SKM-1 treated with dmso at 0.1 percent for 144 hours (cell line): ENCODE results near the gene ANGPTL4.
"Not testable (repeated sequence)": the region's sequence is repeated elsewhere in the genome, so short reads cannot be mapped to it uniquely, and the experiment has no call there.

Source experiments
- DNase-seq: peaks from one replicate; lab custom pipeline; 2025; ENCODE audit not compliant: unreplicated experiment; lab: John Stamatoyannopoulos, UW

The ANGPTL4 gene

DNA sequence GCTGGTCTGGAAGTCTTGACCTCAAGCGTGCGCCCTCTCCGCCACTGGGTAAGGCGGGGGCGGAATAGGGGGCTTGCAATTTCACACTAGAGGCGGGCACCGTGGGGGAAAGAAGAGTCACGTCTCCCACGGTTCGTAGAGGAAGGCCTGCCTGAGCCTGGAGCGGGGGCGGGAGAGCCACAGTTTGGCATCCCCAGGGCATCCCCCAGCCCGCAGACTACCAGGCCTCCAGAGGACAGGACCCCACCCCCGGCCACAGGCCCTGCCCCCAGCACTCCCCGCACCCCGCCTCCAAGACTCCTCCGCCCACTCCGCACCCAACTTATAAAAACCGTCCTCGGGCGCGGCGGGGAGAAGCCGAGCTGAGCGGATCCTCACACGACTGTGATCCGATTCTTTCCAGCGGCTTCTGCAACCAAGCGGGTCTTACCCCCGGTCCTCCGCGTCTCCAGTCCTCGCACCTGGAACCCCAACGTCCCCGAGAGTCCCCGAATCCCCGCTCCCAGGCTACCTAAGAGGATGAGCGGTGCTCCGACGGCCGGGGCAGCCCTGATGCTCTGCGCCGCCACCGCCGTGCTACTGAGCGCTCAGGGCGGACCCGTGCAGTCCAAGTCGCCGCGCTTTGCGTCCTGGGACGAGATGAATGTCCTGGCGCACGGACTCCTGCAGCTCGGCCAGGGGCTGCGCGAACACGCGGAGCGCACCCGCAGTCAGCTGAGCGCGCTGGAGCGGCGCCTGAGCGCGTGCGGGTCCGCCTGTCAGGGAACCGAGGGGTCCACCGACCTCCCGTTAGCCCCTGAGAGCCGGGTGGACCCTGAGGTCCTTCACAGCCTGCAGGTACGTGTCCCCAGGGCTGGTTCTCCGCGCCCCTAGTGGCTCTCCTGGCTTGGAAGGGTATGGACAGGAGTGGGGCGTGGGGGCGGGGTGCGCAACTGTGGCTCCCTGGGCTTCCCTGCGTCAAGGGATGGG lies at the start of gene ANGPTL4:
Gene ANGPTL4 (plus strand): TSS at position 353 of the 969 bp plus-strand sequence. CDS start 167 bp downstream, at position 520.
- DNase-seq, result no peak

GRCh38 chr19:8314981-8315640 lies 48.8 kb upstream of the ANGPTL4 start:
- not testable (repeated sequence) for DNase-seq

- DNase-seq, result no peak
Observed at GRCh38 chr19:8316351-8317125, 47.4 kb upstream of the ANGPTL4 start.

DNA sequence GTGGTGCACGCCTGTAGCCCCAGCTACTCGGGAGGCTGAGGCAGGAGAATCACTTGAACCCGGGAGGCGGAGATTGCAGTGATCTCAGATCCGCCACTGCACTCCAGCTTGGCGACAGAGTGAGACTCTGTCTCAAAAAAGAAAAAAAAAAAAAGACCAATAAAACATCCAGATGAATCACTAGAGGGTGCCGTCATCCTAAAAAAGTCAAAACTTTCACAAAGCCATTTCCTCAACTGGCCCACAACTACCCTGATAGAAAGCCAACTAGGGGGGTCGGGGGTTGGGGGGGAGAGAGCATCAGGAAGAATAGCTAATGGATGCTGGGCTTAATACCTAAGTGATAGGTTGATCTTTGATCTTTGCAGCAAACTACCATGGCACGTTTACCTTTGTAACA lies 45.1 kb upstream of the ANGPTL4 start:
- not testable (repeated sequence) for DNase-seq

DNA sequence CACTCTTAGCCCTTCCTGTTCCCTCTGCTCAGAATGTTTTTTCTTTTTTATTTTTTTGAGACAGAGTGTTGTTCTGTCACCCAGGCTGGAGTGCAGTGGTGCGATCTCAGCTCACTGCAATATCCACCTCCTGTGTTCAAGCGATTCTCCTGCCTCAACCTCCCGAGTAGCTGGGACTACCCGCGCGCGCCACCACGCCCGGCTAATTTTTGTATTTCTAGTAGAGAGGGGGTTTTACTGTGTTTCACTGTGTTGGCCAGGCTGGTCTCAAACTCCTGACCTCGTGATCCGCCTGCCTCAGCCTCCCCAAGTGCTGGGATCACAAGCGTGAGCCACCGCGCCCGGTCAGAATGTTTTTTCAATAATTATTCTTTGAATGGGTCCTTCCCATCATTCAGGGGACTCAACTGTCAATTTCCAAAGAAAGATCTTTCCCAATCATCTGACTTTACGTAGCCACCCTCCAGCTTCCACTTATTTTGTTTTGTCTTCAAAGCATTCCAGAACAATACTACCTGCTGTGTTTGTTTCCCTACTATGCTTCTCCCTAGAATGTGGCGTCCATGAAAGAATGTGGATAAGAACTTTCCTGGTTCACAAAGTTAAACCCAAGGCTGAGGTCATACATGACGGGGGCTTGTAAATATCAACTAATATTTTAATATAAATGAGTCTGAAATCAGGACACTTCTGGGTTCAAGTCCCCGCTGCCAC lies 44.0 kb upstream of the ANGPTL4 start:
- no peak for DNase-seq

- no peak for DNase-seq
Observed at GRCh38 chr19:8320564-8321066, 43.3 kb upstream of the ANGPTL4 start.

- DNase-seq, result peak; percentile 93
Observed at GRCh38 chr19:8321067-8321985, 42.6 kb upstream of the ANGPTL4 start, which contains the start of the genes NDUFA7 and RPS28. Gene NDUFA7 (minus strand): TSS chr19:8321375. CDS start chr19:8321358, 17 bp downstream. Gene RPS28 (plus strand): TSS chr19:8321496. CDS start chr19:8321531, 35 bp downstream.

GRCh38 chr19:8321986-8322637 lies 41.8 kb upstream of the ANGPTL4 start:
- DNase-seq, result no peak

- no peak for DNase-seq
Observed at GRCh38 chr19:8322638-8322997, 41.3 kb upstream of the ANGPTL4 start.

DNA sequence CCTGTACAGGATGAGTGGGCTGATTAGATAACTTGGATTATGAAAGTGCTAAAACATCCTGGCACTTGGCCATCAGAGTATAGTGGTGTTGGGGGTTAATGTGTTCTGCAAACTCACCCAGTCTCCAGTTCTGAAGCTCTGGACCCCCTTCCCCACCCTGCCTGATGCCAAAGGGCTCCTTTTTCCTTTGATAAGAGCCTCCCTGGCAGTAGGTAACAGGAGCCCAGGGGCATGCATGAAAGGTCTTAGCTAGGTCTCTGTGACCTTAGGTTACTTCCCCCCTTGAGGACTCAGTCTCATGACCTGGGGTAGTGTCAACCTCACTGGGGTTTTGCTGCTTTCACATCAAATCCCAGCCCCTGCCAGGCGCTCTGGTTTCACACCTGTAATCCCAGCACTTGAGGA lies 40.2 kb upstream of the ANGPTL4 start:
- DNase-seq, result no peak

- DNase-seq, result no peak
Observed at GRCh38 chr19:8324186-8325050, 39.5 kb upstream of the ANGPTL4 start.

DNA sequence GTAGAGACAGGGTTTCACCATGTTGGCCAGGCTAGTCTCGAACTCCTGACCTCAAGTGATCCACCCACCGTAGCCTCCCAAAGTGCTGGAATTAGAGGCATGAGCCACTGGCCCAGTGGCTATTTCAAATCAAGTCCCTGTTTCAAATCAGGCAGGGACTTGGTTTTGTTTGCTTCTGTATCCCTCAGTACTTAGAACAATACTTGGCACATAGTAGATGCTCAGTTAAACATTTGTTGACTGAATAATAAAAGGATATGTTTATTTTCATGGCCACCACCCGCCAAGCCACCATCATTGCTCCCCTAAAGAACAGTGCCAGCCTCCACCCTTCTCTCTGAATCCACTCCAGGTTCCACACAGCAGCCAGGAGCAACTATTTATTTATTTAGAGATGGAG lies 38.5 kb upstream of the ANGPTL4 start:
- DNase-seq, result no peak

- no peak for DNase-seq
Observed at GRCh38 chr19:8329996-8330395, 34.0 kb upstream of the ANGPTL4 start.

DNA sequence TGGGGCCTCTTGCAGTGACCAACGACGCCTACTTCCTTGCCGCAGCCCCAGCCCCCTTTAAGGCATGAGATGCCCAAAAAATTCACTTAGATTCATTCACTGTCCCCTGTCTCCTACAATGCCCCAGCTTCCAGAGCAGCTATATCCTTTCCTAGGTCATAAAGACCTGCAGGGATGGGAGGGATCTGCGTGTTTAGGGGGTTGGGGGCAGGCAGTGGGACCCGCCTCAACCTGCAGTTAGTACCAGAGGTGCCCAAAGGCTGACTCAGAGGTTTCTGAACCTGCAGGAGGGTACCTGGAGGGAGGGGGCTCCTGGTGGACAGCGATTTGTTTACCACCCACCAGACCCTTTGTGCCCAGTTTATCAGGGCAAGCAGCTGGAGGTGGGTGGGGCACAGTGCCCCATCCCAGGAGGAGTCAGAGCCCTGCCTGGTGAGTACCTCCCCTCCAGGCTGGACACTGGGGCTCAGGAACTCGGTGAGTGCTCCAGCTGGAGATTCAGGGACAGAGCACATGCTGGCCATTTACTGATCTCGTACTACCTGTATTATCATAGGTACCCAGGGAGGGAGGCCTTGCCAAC lies 32.6 kb upstream of the ANGPTL4 start:
- no peak for DNase-seq

DNA sequence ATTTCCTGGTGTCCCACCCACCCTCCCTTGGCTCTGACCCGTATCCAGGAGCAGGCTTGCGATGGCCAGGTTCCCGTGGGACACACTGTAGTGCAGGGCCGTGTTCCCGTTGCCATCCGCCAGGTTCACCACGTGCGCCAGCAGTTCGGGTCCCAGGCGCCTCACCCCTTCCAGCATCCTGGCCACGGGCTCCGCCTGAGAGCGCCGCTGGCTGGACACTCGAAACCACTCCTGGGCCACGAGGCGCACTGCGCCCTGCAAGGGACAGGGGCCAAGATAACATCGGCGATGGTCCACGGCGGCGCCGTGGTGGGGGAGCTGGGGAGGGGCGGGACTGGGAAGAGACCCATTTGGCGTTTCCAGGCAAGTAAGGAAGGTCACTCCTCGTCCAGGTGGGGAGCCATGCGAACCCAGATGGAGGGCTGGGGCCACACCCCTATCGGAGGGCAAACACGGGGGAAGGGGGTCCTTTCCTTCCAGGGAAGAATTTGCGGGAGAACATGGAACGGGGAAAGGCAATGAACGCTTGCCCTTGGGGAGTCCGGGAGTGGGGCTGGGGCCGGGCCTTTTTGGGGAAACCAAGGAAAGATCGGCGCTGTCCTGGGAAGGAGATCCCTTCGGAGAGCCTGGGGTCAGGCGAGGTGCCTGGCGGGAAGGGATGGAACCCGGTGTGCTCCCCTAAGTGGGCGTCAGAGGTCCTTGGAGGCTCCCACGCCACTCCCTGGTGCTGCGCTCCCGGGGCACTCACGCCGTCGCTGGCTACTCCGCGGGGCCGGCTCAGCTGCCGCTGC lies 30.8 kb upstream of the ANGPTL4 start:
- DNase-seq, result no peak

DNA sequence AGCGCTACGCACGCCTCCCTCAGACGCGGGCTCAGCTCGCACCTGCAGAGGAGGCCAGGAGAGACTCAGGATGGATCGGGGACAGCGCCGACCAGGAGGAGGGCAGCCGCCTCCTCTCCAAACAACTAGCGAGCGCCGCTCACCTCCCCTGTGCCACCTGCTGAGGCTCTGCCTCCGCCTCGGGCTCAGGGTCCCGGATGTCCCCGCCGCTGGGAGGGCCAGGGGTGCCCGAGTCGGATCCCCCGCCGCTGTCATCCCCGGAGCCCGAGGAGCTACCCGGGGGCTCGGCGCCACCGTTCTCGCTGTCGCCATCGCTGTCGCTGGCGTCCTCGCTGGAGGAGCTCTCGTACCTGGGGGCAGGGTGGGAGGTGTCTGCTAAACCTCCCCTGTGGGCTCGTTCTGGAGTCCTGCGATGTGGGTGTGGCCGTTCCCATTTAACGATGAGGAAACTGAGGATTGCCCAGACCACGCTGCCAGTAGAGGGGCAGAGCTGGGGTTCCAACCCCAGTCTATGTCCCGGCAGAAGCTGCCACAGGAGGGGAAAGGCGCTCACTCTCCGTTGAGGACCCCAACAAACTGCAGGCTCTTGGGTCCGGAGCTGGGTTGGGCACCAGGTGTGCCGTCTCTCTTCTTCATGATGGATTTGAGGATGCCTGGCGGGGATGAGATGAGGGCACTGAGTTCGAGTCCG lies 30.0 kb upstream of the ANGPTL4 start:
- DNase-seq, result no peak
